Activated naive CD4-positive, alpha-beta T cell treated with anti-CD3 and anti-CD28 coated beads, Interleukin-2, amount 10 ng/mL, durations not matched to agents 5 hours and 36 hours (primary cell): ENCODE data around the gene HIGD1A. TPM values are rescaled to one million over a fixed set of nuclear protein-coding genes. Genes with fewer than 3 reads are reported as not detected.

ENCODE experiments used
- total RNA-seq, 2 experiments: library from RNA; stranded (reverse); gene quantifications; one replicate each; pipeline ENCODE4 v1.2.3, GENCODE V29; 2021

Gene HIGD1A
- 10 to 100 TPM; 43.7 TPM for total RNA-seq

GRCh38 chr3:42804106-42804830 is at the start of gene HIGD1A:
HIGD1A (minus strand) TSS chr3:42804490; CDS start chr3:42794253, 10,237 bp downstream.

GRCh38 chr3:42809202-42809601 is 4.9 kb upstream of the HIGD1A start, which contains the start of gene ACKR2:
ACKR2 (plus strand) TSS chr3:42809445; CDS start chr3:42864503, 55,058 bp downstream.

GRCh38 chr3:42772670-42773408 is 31.5 kb downstream of the HIGD1A start, which contains the start of gene CCDC13:
CCDC13 (minus strand) TSS chr3:42773253; CDS start chr3:42758345, 14,908 bp downstream.

Other genes with a start within 250 kb of the HIGD1A start
- gene SEC22C, start 222.5 kb downstream of the HIGD1A start, total RNA-seq, result 10 to 100 TPM; 46.7 to 51.2 TPM
- 10 to 100 TPM; 57.8 to 60.7 TPM for gene SS18L2, start 213.6 kb downstream of the HIGD1A start, total RNA-seq
- gene NKTR, start 203.8 kb downstream of the HIGD1A start, total RNA-seq, result 100 to 1,000 TPM; 116 to 120 TPM
- 1 to 10 TPM in 1 of 2 experiments, under 1 TPM in 1; 0.75 to 1.1 TPM for gene ZBTB47, start 150.8 kb downstream of the HIGD1A start, total RNA-seq
- gene KLHL40, start 119.0 kb downstream of the HIGD1A start, total RNA-seq, result not detected
- not detected for gene HHATL, start 101.7 kb downstream of the HIGD1A start, total RNA-seq
- under 1 TPM; 0.28 to 0.46 TPM for gene CCDC13, start 31.2 kb downstream of the HIGD1A start, total RNA-seq
- gene ACKR2, start 5.0 kb upstream of the HIGD1A start, total RNA-seq, result under 1 TPM; 0.14 to 0.15 TPM
- gene CYP8B1, start 71.4 kb upstream of the HIGD1A start, total RNA-seq, result not detected
- under 1 TPM; 0.71 to 0.87 TPM for gene ZNF662, start 101.7 kb upstream of the HIGD1A start, total RNA-seq
- not detected for gene GASK1A, start 174.8 kb upstream of the HIGD1A start, total RNA-seq